NCI-H2029 treated with DMSO at 0.1 percent for 48 hours (cell line): ENCODE data around the gene PSMD2.
A peak's percentile ranks its signal among the peaks of the same experiment; 100 is the strongest.

Experiments used
- DNase-seq: peaks from one replicate; lab custom pipeline; 2025; lab: John Stamatoyannopoulos, UW

The PSMD2 gene

DNA sequence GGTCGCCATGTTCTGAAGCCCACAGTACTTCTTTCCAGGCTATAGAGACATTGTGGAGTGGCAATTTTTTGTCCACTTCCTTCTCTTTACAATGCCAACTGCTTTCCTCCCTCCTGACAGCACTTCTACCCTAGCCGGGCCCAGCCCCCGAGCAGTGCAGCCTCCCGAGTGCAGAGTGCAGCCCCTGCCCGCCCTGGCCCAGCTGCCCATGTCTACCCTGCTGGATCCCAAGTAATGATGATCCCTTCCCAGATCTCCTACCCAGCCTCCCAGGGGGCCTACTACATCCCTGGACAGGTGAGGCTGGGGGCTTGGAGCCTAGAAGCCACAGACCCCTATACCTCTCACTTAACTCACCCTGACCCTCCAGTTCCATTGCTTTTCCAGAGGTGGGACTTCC, 18.2 kb downstream of the PSMD2 start:
- DNase-seq, result no peak

DNA sequence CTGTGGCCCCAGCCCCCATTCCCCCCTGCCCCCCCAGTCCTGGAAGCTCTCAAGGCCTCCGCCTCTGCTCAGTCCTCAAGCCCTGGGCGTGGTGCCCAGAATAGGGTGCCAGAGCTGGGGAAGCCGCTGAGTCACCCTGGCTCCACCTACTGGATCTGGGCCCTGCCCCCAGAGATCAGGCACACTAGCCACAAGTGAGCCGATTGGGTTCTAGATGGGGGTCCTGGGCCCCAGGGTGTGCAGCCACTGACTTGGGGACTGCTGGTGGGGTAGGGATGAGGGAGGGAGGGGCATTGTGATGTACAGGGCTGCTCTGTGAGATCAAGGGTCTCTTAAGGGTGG, 21.0 kb downstream of the PSMD2 start:
- DNase-seq, result peak; percentile 83

DNA sequence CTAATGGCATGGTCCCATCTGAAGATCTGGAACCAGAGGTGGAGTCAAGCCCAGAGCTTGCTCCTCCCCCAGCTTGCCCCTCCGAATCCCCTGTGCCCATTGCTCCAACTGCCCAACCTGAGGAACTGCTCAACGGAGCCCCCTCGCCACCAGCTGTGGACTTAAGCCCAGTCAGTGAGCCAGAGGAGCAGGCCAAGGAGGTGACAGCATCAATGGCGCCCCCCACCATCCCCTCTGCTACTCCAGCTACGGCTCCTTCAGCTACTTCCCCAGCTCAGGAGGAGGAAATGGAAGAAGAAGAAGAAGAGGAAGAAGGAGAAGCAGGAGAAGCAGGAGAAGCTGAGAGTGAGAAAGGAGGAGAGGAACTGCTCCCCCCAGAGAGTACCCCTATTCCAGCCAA, 22.6 kb downstream of the PSMD2 start:
- no peak for DNase-seq

DNA sequence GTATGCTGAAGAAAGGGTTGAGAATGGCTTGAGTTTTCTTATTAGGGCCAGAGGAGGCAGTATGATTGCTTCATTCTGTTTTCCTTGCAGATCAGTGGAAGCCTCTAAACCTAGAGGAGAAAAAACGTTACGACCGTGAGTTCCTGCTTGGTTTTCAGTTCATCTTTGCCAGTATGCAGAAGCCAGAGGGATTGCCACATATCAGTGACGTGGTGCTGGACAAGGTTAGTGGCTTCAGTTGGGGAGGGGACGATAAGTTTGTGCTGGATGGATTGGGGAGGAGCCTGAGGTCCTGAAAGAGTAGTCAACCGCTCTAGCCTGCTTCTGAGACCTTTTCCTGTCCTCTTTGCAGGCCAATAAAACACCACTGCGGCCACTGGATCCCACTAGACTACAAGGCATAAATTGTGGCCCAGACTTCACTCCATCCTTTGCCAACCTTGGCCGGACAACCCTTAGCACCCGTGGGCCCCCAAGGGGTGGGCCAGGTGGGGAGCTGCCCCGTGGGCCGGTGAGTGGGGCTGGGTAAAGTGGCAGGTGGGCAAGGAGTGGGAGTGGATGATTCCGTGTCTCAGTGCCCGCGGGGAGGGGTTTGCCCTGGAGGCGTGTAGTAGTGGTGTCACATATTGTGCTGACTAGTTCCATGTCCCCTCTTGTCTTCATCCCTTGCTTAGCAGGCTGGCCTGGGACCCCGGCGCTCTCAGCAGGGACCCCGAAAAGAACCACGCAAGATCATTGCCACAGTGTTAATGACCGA, 23.9 kb downstream of the PSMD2 start:
- DNase-seq, result no peak

DNA sequence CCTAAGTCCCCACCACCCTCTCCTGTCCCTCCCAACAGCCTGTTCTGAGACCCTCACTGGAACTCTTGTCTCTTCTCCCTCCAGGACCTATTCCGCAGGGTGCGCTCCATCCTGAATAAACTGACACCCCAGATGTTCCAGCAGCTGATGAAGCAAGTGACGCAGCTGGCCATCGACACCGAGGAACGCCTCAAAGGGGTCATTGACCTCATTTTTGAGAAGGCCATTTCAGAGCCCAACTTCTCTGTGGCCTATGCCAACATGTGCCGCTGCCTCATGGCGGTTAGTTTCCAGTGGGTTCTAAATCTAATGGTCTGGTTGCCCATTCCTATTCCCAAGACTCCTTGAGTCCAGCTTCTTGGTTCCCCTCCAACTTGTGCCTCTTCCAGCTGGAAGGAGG, 24.7 kb downstream of the PSMD2 start:
- DNase-seq, result no peak

DNA sequence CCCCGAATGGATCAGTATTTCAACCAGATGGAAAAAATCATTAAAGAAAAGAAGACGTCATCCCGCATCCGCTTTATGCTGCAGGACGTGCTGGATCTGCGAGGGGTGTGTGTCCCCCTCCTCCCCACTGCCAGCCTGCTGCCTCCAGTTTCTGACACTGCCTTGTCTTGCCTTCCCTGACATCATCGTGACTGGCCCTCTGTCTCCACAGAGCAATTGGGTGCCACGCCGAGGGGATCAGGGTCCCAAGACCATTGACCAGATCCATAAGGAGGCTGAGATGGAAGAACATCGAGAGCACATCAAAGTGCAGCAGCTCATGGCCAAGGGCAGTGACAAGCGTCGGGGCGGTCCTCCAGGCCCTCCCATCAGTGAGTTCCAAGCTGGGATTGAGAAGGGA, 26.2 kb downstream of the PSMD2 start:
- no peak for DNase-seq

DNA sequence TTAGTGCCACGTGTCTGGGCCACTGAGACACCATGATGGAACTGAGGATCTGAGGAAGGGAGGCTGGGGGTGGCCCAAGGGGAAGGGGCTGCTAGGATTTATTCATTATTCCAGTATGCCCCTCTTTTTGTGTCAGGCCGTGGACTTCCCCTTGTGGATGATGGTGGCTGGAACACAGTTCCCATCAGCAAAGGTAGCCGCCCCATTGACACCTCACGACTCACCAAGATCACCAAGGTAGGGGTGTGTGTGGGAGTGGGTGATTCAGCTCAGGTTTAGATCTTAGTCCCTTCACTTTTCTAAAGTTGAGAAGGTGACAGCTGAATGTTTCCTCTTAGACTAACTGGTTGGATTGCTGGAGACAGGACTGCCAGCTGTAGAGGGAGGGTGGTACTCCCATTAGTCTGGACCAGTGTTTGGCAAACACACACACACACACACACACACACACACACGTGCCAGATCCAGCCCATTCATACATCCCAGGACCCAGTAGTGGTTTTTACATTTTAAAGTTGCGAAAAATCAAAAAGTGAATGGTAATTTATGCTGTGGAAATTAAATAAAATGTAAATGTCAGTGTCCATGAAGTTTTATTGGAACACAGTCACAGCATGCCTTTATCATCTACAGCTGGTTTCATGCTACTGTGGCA, 26.8 kb downstream of the PSMD2 start:
- no peak for DNase-seq

DNA sequence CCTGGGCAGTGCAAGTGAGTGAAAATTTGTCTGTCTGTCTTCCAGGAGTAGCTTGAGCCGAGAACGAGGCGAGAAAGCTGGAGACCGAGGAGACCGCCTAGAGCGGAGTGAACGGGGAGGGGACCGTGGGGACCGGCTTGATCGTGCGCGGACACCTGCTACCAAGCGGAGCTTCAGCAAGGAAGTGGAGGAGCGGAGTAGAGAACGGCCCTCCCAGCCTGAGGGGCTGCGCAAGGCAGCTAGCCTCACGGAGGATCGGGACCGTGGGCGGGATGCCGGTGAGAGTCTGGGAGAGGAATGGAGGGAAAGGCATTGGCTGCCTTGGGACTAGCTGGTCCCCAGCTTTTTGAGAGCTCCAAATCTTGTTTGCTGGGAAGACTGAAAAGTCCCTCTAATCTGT, 28.1 kb downstream of the PSMD2 start:
- DNase-seq, result no peak

DNA sequence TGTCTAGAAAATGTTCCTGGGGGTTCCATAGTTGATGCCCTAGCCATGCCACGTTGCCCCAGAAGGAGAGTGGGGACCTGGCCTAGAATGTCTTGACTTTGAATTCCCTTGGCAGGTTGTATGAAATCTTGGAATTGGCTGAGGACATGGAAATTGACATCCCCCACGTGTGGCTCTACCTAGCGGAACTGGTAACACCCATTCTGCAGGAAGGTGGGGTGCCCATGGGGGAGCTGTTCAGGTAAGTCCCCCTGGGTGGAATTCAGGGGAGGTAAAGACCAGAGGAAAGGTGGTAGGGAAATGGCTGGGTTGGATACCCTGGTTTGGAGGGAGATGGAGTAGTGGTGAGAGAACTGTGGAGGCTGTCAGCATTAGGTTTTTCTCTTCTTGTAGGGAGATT, 29.5 kb downstream of the PSMD2 start:
- no peak for DNase-seq

DNA sequence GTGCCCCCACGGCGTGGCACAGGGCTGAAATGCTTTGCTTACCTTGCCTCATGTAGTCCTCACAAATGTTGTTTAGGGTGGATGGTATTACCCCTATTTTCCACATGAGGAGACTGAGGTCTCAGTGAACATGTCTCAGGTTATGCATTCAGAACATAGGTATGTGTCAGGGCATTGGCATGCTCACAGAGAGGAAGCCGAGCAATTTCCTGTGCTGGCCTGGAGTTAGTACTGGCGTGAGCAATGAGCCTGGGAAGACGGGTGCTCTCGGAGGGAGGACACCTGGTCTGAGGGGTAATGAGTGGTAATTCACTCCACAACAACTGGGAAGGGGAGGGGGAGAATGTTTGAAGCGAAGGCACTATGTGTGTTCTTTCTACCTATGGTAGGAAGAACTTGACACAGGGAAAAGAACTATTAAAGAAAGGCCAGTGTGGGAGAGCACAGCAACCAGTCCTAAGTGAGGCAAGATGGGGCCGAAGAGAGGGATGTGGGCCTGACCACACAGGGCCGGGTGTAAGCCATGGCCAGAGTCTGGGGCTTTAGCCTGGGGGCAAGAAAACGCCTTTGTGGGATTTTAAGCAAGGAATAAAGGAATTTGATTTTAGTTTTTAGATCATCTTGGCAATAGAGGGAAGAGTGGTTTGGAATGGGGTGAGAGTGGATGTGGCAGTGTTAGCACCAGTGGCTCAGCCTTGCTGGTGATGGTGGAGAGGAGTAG, 33.5 kb downstream of the PSMD2 start:
- DNase-seq, result no peak

DNA sequence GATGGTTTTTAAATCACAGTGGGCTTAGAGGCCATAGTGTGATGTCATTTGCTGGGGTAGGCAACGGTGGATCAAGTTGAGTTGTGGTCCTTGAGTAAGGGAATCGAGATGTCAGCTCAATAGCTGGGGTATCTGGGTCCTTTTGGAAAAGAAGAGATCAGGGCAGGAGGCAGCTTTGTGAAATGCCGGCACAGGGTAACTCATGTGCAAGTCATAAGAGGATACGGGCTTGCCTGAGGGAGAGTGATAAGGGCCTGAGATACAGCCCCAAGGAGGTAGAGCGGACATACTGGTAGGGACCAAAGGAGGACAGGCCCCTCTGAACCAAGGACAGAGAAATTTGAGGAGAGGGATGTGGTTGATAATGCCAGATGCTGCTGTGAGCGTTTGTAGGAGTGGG, 34.1 kb downstream of the PSMD2 start:
- no peak for DNase-seq

DNA sequence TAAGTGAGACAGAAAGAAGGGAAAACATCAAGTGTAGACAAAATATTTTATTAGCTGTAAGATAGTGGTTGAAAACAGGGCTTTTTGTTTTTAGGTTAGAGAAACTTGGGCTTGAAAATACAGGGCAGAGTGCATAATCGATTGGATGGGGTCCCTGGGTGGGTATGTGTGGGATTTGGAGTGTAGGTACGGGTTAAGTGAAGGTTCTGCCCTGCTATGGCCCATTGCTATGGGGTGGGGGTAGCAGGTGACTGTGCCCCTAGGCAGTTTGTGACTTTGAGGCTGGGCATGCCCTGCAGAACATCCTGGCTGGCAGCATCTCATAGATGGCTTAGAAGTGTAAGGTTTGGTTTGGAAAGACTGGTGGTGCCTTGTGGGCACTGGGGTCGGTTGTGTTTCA, 34.7 kb downstream of the PSMD2 start:
- no peak for DNase-seq

DNA sequence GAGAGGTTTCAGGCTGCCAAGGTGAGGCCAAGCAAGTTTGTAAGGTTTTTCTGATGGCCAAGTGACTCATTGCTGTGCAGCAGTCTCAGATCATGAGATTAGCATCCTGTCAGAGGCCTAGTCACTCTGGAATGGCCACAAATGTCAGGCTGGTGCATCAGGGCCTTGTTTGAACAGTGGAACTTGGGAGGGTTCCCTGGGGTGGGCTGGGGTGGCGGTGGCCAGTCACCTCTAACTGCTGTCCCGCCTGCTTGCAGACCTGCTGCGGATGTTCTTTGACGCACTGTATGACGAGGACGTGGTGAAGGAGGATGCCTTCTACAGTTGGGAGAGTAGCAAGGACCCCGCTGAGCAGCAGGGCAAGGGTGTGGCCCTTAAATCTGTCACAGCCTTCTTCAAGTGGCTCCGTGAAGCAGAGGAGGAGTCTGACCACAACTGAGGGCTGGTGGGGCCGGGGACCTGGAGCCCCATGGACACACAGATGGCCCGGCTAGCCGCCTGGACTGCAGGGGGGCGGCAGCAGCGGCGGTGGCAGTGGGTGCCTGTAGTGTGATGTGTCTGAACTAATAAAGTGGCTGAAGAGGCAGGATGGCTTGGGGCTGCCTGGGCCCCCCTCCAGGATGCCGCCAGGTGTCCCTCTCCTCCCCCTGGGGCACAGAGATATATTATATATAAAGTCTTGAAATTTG, 35.6 kb downstream of the PSMD2 start:
- DNase-seq, result no peak

DNA sequence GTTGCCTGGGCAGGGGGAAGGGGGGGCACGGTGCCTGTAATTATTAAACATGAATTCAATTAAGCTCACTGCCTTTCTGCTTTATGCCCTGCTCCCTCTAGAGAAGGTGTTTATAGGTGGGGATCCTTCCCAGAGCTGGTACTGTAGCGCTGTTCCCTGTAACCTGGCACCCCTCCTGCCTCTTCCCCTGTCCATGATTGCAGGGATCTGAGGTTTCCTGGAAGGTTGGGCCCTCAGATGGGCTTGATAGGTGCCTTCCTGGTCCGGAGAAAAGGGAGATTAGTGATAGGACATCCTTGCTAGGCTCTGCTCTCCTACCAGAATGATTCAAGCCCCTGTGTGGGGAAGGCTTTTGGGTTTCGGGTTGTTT, 36.2 kb downstream of the PSMD2 start:
- DNase-seq, result no peak

DNA sequence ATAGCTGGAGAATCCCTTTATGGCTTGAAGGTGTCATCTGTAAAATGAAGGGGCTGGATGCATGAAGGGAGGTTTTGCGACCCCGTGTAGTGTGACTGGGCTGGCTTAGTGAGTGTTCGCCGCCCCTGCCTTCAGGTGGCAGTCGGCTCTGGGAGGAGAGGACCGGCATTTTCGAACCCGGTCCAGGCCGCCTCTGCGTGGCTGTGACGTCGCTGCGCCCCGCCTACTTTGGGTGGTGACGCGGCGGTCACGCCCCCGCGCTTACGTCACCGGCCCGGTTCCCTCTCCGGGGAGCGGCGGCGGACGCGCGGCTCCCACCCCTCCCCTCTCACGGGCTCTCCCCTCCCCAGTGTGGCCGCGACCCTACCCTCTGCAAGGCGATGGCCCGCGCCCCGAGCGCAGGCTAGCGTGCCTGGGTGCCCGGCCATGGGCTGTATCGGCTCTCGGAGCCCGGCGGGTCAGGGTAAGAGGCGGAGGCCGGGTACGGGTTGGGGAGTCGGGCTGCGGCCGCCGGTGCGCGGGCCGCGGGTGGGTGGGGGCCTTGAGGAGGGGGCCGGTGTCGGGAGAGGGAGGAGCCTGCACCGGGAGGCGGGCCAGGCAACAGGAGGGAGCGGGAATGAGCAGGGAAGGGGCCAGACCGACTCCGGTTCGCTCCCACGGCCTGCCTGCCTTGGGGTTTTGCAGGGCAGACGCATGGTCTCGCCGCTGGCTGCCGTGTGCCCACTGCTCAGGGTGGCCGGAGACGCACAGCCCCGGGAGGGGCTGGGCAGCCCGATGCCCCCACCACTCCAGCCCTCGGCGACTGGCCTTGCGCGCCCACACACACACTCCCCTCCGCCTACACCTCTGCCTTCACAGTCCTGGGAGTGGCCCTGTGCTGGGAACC, 36.9 kb downstream of the PSMD2 start:
- peak; percentile 26 for DNase-seq

DNA sequence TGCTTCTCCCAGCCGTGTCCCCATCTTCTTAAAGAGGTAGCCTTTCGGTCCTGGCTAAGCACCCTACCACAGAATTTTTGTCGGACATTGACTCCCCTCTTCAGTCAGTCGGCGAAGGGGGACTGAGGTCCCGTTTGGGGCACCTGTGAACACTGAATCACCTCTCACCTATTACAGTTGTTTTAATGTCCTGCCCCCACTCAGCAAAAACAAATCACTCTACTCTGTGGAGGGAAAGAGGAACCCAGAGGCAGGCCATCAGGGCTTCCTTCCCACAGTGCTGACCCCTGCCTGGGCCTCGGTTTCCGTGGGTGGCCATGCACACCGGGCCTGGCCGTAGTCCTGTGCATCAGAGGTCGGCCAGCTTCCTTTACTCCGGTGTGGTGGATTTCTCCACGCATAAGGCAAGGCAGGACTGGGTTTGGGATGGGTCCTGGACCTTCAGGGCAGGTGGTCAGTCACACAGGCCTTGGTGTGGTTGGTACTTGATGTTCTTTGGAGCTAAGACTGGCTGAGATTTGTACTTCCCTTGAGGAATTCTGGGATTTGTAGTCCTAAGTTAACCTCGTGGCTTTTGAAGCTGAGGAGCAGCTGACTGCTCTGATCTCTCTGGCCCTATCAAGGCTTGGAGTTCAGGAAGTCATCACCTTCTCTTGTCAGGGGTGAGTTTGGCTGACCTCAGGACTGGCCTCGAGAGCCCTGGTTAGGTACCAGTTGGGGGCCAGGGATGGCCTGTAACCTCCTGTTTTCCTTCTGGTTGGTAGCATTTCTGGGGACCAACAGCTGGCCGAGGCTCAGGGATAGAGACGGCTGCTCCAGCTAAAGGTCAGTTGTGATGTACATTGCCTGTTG, 37.7 kb downstream of the PSMD2 start:
- no peak for DNase-seq

DNA sequence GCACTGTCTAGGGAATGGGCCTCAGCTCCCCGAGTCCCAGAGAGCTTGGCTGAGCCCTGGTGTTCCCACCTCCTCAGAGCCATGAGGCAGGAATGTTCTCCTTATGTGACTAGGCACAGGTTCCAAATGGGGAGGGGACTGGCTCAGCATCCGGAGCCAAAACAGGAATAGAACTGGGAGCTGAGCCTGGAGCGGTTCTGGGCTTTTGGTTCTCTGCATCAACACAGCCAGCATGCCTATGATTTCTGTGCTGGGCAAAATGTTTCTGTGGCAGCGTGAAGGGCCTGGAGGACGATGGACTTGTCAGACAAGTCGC, 38.3 kb downstream of the PSMD2 start, which contains the start of gene FAM131A:
Gene FAM131A (plus strand): TSS at position 202 of the 316 bp plus-strand sequence. CDS start 31 bp downstream, at position 233.
- no peak for DNase-seq

DNA sequence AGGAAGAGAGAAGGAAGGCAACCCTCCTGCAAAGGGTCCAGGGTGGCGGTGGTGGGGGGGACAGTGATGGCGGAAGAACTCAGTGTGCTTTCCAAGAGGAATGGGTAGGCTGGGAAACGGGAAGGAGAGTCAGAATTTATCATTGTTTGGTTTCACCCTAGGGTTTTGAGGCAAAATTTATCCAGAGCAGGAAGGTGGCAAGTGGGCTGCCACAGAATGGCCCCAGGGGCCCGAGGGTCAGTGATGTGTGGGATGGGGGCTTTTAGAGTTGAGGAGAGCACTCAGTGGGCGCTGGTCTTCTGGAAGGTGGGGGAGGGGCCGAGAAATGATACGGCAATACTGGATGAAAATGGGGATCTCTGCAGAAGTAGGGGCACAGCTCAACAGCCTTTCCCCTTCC, 38.9 kb downstream of the PSMD2 start:
- DNase-seq, result no peak

DNA sequence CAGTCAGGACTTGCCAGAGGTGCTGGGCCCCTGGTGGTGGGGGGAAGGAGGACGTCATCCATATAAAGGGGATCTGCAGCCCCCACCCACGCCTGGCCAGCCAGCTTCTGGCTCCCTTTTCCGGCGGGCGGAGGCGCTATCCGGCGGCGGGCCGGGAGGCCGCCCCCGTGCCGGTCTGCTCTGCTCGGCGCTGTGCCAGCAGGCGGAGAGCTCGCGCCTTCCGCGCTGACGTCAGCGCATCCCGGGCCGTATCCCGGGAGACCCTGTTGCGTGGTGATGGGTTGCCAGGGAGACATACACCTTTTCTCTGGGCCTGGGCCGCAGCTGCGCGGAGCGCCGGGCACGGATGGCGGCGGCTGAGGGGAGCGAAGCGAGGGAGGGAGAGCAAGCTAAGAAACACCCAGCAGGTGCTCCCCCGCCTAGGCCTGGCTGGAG, 39.5 kb downstream of the PSMD2 start:
- DNase-seq, result peak; percentile 71

DNA sequence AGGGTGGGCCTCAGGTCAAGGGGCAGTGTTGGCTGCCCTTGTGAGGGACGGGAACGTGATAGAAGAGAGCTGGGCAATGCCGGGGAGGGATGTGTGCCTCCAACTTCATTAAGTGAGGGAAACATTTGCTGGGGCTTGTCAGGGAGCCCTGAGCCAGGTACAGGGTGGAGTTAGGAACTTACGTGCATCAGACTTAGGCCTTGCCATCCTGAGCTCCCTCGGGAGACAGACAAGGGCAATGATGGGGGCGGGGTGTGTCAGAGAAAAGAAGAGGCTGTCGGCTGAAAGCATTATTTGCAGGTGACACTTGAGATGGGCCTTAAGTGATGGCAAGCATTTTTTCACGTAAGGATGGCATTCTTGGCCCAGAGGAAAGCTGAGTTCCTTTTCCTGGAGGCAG, 40.0 kb downstream of the PSMD2 start:
- DNase-seq, result no peak
